Spleen (tissue), 11 donors: ENCODE results near the gene TSC22D3. TPM values are rescaled to one million over a fixed set of nuclear protein-coding genes. Genes with fewer than 3 reads are reported as not detected.

Experiments
- DNase-seq: peaks from one replicate; pipeline ENCODE4 v3.0.0-alpha.2; 2020
- H3K27ac ChIP-seq, 8 donors: fragments of 200-600 bp; sonication (generic) in 7 of 8; 1 replicate in 4 of 8; 2 replicates in 4 of 8; pipeline versions ENCODE4 v1.5.0 to v1.8.0; 2016 to 2021; ENCODE audit warnings: inconsistent platforms in 4 of 8, mild to moderate bottlenecking in 4 of 8, moderate library complexity in 1 of 8
- H3K27me3 ChIP-seq, 7 donors: fragments of 200-600 bp; sonication (generic) in 6 of 7; replicated peaks in 1 of 7; 1 replicate in 4 of 7; 2 replicates in 3 of 7; pipeline versions ENCODE4 v1.5.0 to v1.8.0; 2016 to 2021; ENCODE audit warnings: inconsistent platforms in 3 of 7, mild to moderate bottlenecking in 1 of 7
- H3K36me3 ChIP-seq, 6 donors: fragments of 200-600 bp; sonication (generic) in 5 of 6; 1 replicate in 4 of 6; 2 replicates in 2 of 6; pipeline versions ENCODE4 v1.5.0 to v1.8.0; 2016 to 2021; ENCODE audit warnings: inconsistent platforms in 2 of 6
- H3K4me1 ChIP-seq, 6 donors: fragments of 200-600 bp; sonication (generic) in 5 of 6; 1 replicate in 3 of 6; 2 replicates in 3 of 6; pipeline versions ENCODE4 v1.5.0 to v1.8.0; 2016 to 2021; ENCODE audit warnings: inconsistent platforms in 3 of 6
- H3K4me3 ChIP-seq, 8 donors: fragments of 200-600 bp; sonication (generic) in 7 of 8; 1 replicate in 4 of 8; 2 replicates in 4 of 8; pipeline versions ENCODE4 v1.5.0 to v1.8.0; 2016 to 2021; ENCODE audit warnings: inconsistent platforms in 4 of 8, mild to moderate bottlenecking in 4 of 8, moderate library complexity in 2 of 8
- H3K9me3 ChIP-seq, 8 donors: fragments of 200-600 bp; sonication (generic) in 7 of 8; 1 replicate in 4 of 8; 2 replicates in 4 of 8; pipeline versions ENCODE4 v1.5.0 to v1.8.0; 2016 to 2021; ENCODE audit warnings: inconsistent platforms in 4 of 8
- POLR2A ChIP-seq, 3 donors: fragments of 450-650 bp; IDR thresholded peaks; one replicate each; pipeline ENCODE4 v1.5.1; 2017; ENCODE audit warnings: antibody characterized with exemption in 3 of 3, mild to moderate bottlenecking in 1 of 3
- POLR2AphosphoS5 ChIP-seq, 3 donors: sonication (generic); formaldehyde crosslinking; IDR thresholded peaks; one replicate each; pipeline ENCODE4 v1.5.1; 2017; ENCODE audit warnings: antibody characterized with exemption in 3 of 3
- WGBS, 5 donors: extraction: QIAGEN DNeasy Blood & Tissue Kit in 3 of 5; methylation state at CpG; one replicate each; pipeline versions ENCODE4 v1.1.5 to v1.1.7; 2013 to 2018; 5-methylcytosine and 5-hydroxymethylcytosine counted together
- intact Hi-C: fragments of 100-400 bp; cut with DNase I; formaldehyde crosslinking; loops from one replicate; pipeline ENCODE4 v1.15.0; 2023; ENCODE audit warnings: low total_unique reads
- polyA plus RNA-seq, 3 donors: library from polyadenylated mRNA; stranded (reverse); fragments of 200-250 nt; gene quantifications; one replicate each; pipeline ENCODE4 v1.2.1, GENCODE V29; 2013
- total RNA-seq, 7 donors: library from RNA; depleted of rRNA in 3 of 7; stranded (reverse); fragments of >200 nt in 3 of 7; fragmentation: NEBNext Ultra II Directional in 4 of 7; extraction: Animal tissue kit (Norgen Biotek cat#: 25700) in 4 of 7; gene quantifications; one replicate each; pipeline versions ENCODE4 v1.1.0 to v1.2.1, GENCODE V29; 2016 to 2021
- TF ChIP-seq, protein P1 (sequence below), 11 experiments: fragments of 200-600 bp in 7 of 11; fragments of 450-650 bp in 4 of 11; sonication (generic) in 4 of 11; IDR thresholded peaks in 8 of 11; conservative IDR thresholded peaks in 3 of 11; 1 replicate in 7 of 11; 2 replicates in 4 of 11; pipeline versions ENCODE4 v1.4.0 to v1.8.0; 2016 to 2021; ENCODE audit warnings: antibody characterized with exemption in 11 of 11, inconsistent platforms in 4 of 11, mild to moderate bottlenecking in 1 of 11
- donor health status: healthy with polysubstance abuse.
- donor health status: DM: no; HTN: no; CAD: no; lungs with moderate emphysema.
- donor health status: DM: no; HTN: no; CAD: no.
- donor health status: Bipolar disorder and iron deficiency.
- donor health status: healthy.
- donor health status: DM: no; HTN: no; CAD: no.
- donor health status: DM: yes; HTN: yes; CAD: no.

The TSC22D3 gene
- total and polyA plus RNA-seq, 10 donors: 91.7 to 579 (median 297) TPM

DNA sequence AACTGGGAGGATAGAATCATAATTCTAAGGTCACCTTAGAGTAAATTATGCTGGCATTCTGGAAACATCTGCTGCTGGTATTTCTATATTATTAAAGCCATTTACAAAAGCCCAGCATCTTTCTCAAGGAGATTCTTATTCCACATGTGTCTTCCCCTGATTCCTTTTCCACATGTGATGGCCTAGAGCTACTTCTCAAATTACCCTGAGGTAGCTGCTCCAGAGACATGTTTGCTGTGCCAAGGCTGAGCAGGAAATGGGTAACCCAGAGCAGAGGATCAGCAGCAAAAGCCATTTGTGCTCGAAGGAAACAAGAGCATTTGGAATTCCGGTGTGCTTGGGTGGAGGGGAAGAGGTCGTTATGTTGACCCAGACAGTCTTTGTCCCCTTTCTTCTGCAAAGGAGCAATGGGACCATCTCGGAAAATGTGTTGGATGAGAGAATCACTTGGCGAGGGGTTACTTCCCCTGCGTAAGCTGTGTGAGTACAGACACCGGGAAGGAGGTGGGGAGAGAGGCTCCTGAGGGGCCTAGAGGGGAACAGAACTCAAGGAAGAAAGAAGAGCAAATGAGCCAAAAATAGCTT is 24.6 kb downstream of the TSC22D3 start:
- Histone ChIP-seq H3K27ac (no peak overlapping the region), H3K27me3 (peaks cover 0 to 5% (median 0%) of the 10 kb centered on the region in 7 donors), H3K9me3 (no peaks in the 10 kb centered on the region), H3K36me3 (no peaks in the 10 kb centered on the region), H3K4me1 (peaks cover 0 to 9% (median 0%) of the 10 kb centered on the region in 6 donors), H3K4me3 (no peak overlapping the region)
- intact Hi-C loops: no loop called here
- 62 to 78% (median 71%) methylated on average over 7 of the region's 7 CpGs for WGBS, 5 donors
- no peak for TF ChIP-seq POLR2A (IDR thresholded peaks at IDR 0.05)
- no peak for TF ChIP-seq POLR2AphosphoS5 (IDR thresholded peaks at IDR 0.05)
- TF ChIP-seq, protein P1, sequence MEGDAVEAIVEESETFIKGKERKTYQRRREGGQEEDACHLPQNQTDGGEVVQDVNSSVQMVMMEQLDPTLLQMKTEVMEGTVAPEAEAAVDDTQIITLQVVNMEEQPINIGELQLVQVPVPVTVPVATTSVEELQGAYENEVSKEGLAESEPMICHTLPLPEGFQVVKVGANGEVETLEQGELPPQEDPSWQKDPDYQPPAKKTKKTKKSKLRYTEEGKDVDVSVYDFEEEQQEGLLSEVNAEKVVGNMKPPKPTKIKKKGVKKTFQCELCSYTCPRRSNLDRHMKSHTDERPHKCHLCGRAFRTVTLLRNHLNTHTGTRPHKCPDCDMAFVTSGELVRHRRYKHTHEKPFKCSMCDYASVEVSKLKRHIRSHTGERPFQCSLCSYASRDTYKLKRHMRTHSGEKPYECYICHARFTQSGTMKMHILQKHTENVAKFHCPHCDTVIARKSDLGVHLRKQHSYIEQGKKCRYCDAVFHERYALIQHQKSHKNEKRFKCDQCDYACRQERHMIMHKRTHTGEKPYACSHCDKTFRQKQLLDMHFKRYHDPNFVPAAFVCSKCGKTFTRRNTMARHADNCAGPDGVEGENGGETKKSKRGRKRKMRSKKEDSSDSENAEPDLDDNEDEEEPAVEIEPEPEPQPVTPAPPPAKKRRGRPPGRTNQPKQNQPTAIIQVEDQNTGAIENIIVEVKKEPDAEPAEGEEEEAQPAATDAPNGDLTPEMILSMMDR (IDR thresholded peaks at IDR 0.05 in 8 of 11, conservative IDR thresholded peaks at IDR 0.05 in 3 of 11): no peak
- DNase-seq: no peak

DNA sequence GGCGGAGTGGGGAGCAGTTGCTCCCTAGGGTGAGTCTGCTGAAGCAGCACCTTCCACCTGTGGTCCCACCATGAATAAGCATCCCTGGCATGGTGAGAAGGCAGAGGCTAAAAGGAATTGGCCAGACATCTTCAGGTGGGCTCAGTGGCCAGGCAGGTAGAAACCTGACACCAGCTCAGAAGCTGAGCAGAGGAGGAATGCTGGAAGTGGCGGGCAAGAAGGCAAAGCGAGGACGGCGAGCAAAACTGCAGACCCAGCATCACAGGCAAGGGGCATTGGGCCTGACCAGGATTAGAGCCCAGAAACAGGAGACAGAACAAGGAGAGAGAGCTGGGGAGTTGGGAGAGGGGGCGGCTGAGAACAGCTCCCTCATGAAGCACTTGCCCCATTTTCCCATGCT is 25.3 kb downstream of the TSC22D3 start:
- Histone ChIP-seq H3K9me3 (no peaks in the 10 kb centered on the region), H3K36me3 (no peaks in the 10 kb centered on the region), H3K4me1 (peaks cover 0 to 9% (median 0%) of the 10 kb centered on the region in 6 donors), H3K27ac (no peak overlapping the region), H3K4me3 (no peak overlapping the region), H3K27me3 (peaks cover 0 to 5% (median 0%) of the 10 kb centered on the region in 7 donors)
- intact Hi-C loops: no loop called here
- DNase-seq: no peak
- WGBS, 5 donors: 86 to 100% (median 98%) methylated on average over 2 to 6 of the region's 6 CpGs
- TF ChIP-seq POLR2AphosphoS5 (IDR thresholded peaks at IDR 0.05) (no peak), POLR2A (IDR thresholded peaks at IDR 0.05) (no peak)
- TF ChIP-seq, protein P1 (IDR thresholded peaks at IDR 0.05 in 8 of 11, conservative IDR thresholded peaks at IDR 0.05 in 3 of 11): no peak

DNA sequence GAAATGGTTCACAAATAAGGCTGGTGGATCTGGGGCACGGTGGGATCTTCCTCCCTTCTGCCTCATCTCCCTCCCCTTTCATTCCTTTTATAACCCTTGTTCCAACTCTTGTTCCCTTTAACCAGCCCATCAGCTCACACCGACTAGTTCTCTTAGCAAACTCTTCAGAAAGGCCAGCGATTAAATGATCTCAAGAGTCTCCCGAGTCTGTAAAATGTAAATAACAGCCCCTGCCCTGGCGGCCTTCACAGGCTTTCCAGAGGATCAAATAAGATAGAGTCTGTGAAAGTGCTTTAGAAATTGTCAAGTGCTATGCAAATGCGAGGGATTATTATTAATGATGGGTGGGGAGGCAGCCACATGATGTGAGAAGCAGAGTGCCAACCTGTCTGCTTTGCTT is 27.1 kb downstream of the TSC22D3 start:
- Histone ChIP-seq H3K4me3 (no peak overlapping the region), H3K27ac (peak overlapping the region in 1 of 8 donors; percentile 48), H3K27me3 (no peaks in the 10 kb centered on the region), H3K9me3 (no peaks in the 10 kb centered on the region), H3K36me3 (no peaks in the 10 kb centered on the region), H3K4me1 (peaks cover 0 to 10% (median 0%) of the 10 kb centered on the region in 6 donors)
- DNase-seq: no peak
- TF ChIP-seq POLR2AphosphoS5 (IDR thresholded peaks at IDR 0.05) (no peak), POLR2A (IDR thresholded peaks at IDR 0.05) (no peak)
- TF ChIP-seq, protein P1 (IDR thresholded peaks at IDR 0.05 in 8 of 11, conservative IDR thresholded peaks at IDR 0.05 in 3 of 11): no peak
- intact Hi-C loops: no loop called here
- 58 to 90% (median 84%) methylated on average over 6 of the region's 6 CpGs for WGBS, 5 donors

DNA sequence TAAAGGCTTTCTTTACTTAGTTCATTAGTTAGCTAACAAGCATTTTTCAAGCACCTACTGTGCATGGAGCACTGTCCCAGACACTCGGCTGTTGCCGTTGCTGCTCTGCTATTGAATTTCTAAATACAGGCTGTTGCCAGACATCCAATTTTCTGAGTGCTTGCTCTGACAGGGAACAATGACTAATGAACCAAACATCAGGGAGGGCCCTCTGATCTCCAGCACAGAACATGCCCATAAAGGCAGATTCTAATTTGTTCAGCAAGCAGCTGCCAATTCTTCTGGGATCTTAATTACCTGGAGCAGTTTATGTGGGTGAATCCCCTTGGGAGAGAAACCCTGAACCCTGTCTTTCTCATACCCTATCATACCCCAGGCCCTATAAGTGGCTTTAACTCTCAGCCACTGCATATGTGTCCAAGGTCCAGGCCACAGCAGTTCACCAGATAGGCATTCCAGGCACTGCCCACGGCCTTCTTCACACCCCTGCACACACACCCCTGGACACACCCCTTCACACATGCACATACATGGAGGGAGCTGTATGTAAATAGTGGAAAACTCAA is 27.9 kb downstream of the TSC22D3 start:
- H3K27ac ChIP-seq: peak overlapping the region in 5 of 8 donors; percentile 19 to 48 (median 39)
- H3K27me3 ChIP-seq: peaks cover 0 to 8% (median 0%) of the 10 kb centered on the region in 7 donors
- 61 to 83% (median 71%) methylated on average over 2 to 3 of the region's 3 CpGs for WGBS, 5 donors
- intact Hi-C loops: no loop called here
- no peaks in the 10 kb centered on the region for H3K9me3 ChIP-seq
- TF ChIP-seq, protein P1 (IDR thresholded peaks at IDR 0.05 in 8 of 11, conservative IDR thresholded peaks at IDR 0.05 in 3 of 11): no peak
- no peak for TF ChIP-seq POLR2A (IDR thresholded peaks at IDR 0.05)
- no peak for TF ChIP-seq POLR2AphosphoS5 (IDR thresholded peaks at IDR 0.05)
- H3K4me1 ChIP-seq: peaks cover 0 to 11% (median 5%) of the 10 kb centered on the region in 6 donors
- no peaks in the 10 kb centered on the region for H3K36me3 ChIP-seq
- DNase-seq: no peak
- H3K4me3 ChIP-seq: no peak overlapping the region
